ENCODE results near the gene KDM5C. TPM values are rescaled to one million over a fixed set of nuclear protein-coding genes. Genes with fewer than 3 reads are reported as not detected.

KDM5C gene
- total and polyA plus RNA-seq, 2 of the 8 experiments (the other 6 are each of a cell fraction or from before 2014, with no cell fraction given) = 42.4 to 82.2 TPM

DNA sequence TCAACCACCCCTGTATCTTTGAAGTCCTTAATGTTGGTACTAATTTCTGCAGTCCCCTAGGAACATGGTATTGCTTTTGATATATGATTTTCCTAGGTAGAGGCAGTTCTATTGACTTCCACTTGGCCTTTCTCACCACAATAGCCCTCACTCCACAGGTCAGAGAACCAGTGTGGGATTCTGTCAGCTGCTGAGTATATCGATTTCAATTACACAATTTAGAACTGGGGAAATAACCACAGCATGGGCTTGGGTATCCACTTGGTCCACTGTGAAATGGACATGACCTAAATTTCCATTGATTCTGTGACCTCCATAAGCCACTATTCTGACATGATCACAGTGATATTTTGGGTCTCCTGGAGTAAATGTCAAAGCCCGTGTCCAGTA, 68.8 kb downstream of the KDM5C start:
- H4K91ac ChIP-seq (replicated peaks; ENCODE audit: insufficient read length, low read length) = no peak overlapping the region
- no peak for TF ChIP-seq TEAD4 (IDR thresholded peaks at IDR 0.05; ENCODE audit: low read depth, low read length)
- no peaks in the 10 kb centered on the region for H3K27me3 ChIP-seq (replicated peaks in 1 of 4; ENCODE audit: control insufficient read depth in 3 of 4, extremely low read depth in 1 of 4, insufficient read depth in 3 of 4, low read length in 3 of 4)
- no peak overlapping the region for H3K18ac ChIP-seq (ENCODE audit: extremely low read depth, low read length)
- H3K36me3 ChIP-seq (ENCODE audit: control insufficient read depth in 2 of 4, insufficient read depth in 4 of 4, low read length in 3 of 4) = no peaks in the 10 kb centered on the region
- H3K23me2 ChIP-seq (ENCODE audit: low read depth, low read length) = no peaks in the 10 kb centered on the region
- H3K56ac ChIP-seq (replicated peaks; ENCODE audit: insufficient read length, low read depth, low read length) = no peak overlapping the region
- H2BK120ac ChIP-seq (replicated peaks; ENCODE audit: low read depth, low read length) = no peak overlapping the region
- FAIRE-seq (no peak), DNase-seq (ENCODE audit: low read depth in 1 of 2, low spot score in 2 of 2) (no peak)
- H2BK5ac ChIP-seq (ENCODE audit: low read depth, low read length) = no peak overlapping the region
- WGBS, 2 experiments (ENCODE audit: extremely low coverage in 1 of 2, insufficient coverage in 1 of 2, insufficient read length in 1 of 2, insufficient replicate concordance in 2 of 2, low coverage in 1 of 2, low lambda C conversion rate in 2 of 2, missing lambda C conversion rate in 1 of 2) = 90% methylated on average over 2 of the region's 2 CpGs; no CpG with 5 or more reads in 1 of the 2 experiments
- H4K20me1 ChIP-seq (replicated peaks in 1 of 2; ENCODE audit: control insufficient read depth in 1 of 2, insufficient read depth in 2 of 2, low read length in 2 of 2) = no peaks in the 10 kb centered on the region
- no peak overlapping the region for H2AFZ ChIP-seq (ENCODE audit: low read length)
- no peak overlapping the region for H3K23ac ChIP-seq (ENCODE audit: insufficient read length)
- H2AK5ac ChIP-seq (ENCODE audit: low read depth, low read length) = no peak overlapping the region
- no peaks in the 10 kb centered on the region for H3K79me1 ChIP-seq (ENCODE audit: low read depth, low read length)
- no peak overlapping the region for H3K4ac ChIP-seq (replicated peaks; ENCODE audit: insufficient read length, low read depth, low read length)
- H3K4me3 ChIP-seq (ENCODE audit: extremely low read depth in 1 of 4, insufficient read depth in 2 of 4, low read depth in 3 of 4, low read length in 4 of 4) = no peak overlapping the region
- H2BK20ac ChIP-seq (ENCODE audit: low read length) = no peak overlapping the region
- H3K9ac ChIP-seq (replicated peaks in 1 of 4; ENCODE audit: extremely low read depth in 1 of 4, low read depth in 3 of 4, low read length in 3 of 4) = no peak overlapping the region
- H3K9me3 ChIP-seq (ENCODE audit: insufficient read depth in 2 of 2, low read depth in 1 of 2, low read length in 1 of 2) = 0 out of 4 replicates have a peak, but pooled peaks cover 0 to 4% of the 10 kb centered on the region in 2 experiments
- ChIA-PET CTCF (ENCODE audit: partially characterized antibody) (no interaction called here), POLR2A (ENCODE audit: partially characterized antibody) (no interaction called here)
- no peaks in the 10 kb centered on the region for H3K79me2 ChIP-seq (ENCODE audit: control insufficient read depth in 1 of 2, insufficient read depth in 2 of 2, low read length in 2 of 2)
- no peak overlapping the region for H3K14ac ChIP-seq (ENCODE audit: insufficient read length)
- H4K5ac ChIP-seq (ENCODE audit: insufficient read length, low read depth, low read length) = no peak overlapping the region
- H3K4me2 ChIP-seq (ENCODE audit: insufficient read depth in 1 of 2, low read depth in 2 of 2, low read length in 2 of 2) = no peak overlapping the region
- H2BK12ac ChIP-seq (ENCODE audit: low read depth, low read length) = no peak overlapping the region
- H2BK15ac ChIP-seq (ENCODE audit: low read length) = no peak overlapping the region
- H4K8ac ChIP-seq (ENCODE audit: extremely low read depth, insufficient read depth, low read length) = no peak overlapping the region
- H3K27ac ChIP-seq (ENCODE audit: low read depth, low read length) = no peak overlapping the region
- no peaks in the 10 kb centered on the region for H3K4me1 ChIP-seq (replicated peaks in 1 of 4; ENCODE audit: control insufficient read depth in 3 of 4, insufficient read depth in 4 of 4, low read length in 3 of 4)

Data from H1 (cell line).